Type B pancreatic cell (in vitro differentiated cells): Measurements from ENCODE around the gene MRPL58. TPM values are rescaled to one million over a fixed set of nuclear protein-coding genes. Genes with fewer than 3 reads are reported as not detected.

ENCODE experiments used
- DNase-seq: peaks from one replicate; pipeline ENCODE4 v3.0.0; 2021; ENCODE audit warnings: mixed read lengths; ENCODE audit not compliant: unreplicated experiment; ENCODE audit errors: extremely low spot score
- H3K27ac Mint-ChIP-seq: 2 replicates; pipeline ENCODE4 v1.8.0; 2021; ENCODE audit warnings: mild to moderate bottlenecking, mixed read lengths
- H3K27me3 Mint-ChIP-seq: 2 replicates; pipeline ENCODE4 v1.8.0; 2021; ENCODE audit warnings: mixed read lengths
- H3K36me3 Mint-ChIP-seq: 2 replicates; pipeline ENCODE4 v1.8.0; 2021; ENCODE audit warnings: mixed read lengths
- H3K4me1 Mint-ChIP-seq: one replicate; pipeline ENCODE4 v1.8.0; 2021; ENCODE audit warnings: mixed read lengths; ENCODE audit not compliant: unreplicated experiment
- H3K4me3 Mint-ChIP-seq: 2 replicates; pipeline ENCODE4 v1.8.0; 2021; ENCODE audit warnings: mild to moderate bottlenecking, mixed read lengths
- H3K9me3 Mint-ChIP-seq: 2 replicates; pipeline ENCODE4 v1.8.0; 2021; ENCODE audit warnings: mixed read lengths
- total RNA-seq: library from RNA; stranded (reverse); gene quantifications from 2 replicates; pipeline ENCODE4 v1.2.1, GENCODE V29; 2021; ENCODE audit warnings: low replicate concordance
- TF ChIP-seq, protein P1 (sequence below): fragments of 200-600 bp; sonication (generic); conservative IDR thresholded peaks from 2 replicates; pipeline ENCODE4 v1.5.0; 2021; ENCODE audit warnings: antibody characterized with exemption, mild to moderate bottlenecking

MRPL58 gene
- total RNA-seq, 1 donor from 2014 or later = 27.9 TPM

DNA sequence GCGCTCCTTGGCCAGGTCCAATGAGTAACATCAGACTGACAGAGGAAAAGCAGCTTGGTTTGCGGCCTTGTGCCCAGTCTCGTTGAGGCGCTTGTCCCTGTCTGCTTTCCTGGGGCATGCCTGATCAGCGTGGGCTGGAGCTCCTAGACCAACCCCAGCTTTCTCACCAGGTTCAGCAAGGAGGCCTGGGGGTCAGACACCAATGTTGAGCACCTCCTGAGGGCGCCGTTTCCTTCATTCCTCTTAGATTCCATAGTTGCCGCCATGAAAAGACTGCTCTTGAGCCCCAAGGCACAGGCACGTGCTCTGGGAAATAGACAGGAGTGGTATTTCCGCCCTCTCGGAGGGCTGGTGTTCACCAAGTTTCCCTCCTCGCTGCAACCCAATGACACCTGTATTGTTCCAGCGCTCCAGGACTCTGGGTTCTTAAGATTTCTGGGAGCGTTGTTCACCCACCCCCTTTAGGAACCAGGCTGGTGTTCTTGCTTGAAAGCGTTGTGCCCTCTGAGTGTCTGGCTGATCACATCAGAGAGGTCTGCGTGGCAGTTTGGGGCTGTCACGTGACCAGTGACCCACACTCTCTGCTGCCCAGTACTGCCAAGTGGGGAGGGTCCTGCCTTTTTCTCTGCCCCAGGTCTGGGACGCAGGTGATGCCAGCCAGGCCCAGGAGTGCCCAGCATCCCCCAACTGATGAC is 52.5 kb downstream of the MRPL58 start:
- H3K27me3 Mint-ChIP-seq = no peaks in the 10 kb centered on the region
- H3K9me3 Mint-ChIP-seq = no peaks in the 10 kb centered on the region
- H3K4me3 Mint-ChIP-seq = no peak overlapping the region
- H3K4me1 Mint-ChIP-seq = no peaks in the 10 kb centered on the region
- H3K27ac Mint-ChIP-seq = no peak overlapping the region
- TF ChIP-seq, protein P1, sequence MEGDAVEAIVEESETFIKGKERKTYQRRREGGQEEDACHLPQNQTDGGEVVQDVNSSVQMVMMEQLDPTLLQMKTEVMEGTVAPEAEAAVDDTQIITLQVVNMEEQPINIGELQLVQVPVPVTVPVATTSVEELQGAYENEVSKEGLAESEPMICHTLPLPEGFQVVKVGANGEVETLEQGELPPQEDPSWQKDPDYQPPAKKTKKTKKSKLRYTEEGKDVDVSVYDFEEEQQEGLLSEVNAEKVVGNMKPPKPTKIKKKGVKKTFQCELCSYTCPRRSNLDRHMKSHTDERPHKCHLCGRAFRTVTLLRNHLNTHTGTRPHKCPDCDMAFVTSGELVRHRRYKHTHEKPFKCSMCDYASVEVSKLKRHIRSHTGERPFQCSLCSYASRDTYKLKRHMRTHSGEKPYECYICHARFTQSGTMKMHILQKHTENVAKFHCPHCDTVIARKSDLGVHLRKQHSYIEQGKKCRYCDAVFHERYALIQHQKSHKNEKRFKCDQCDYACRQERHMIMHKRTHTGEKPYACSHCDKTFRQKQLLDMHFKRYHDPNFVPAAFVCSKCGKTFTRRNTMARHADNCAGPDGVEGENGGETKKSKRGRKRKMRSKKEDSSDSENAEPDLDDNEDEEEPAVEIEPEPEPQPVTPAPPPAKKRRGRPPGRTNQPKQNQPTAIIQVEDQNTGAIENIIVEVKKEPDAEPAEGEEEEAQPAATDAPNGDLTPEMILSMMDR = no peak
- no peak for DNase-seq
- H3K36me3 Mint-ChIP-seq = peaks cover 7% of the 10 kb centered on the region

DNA sequence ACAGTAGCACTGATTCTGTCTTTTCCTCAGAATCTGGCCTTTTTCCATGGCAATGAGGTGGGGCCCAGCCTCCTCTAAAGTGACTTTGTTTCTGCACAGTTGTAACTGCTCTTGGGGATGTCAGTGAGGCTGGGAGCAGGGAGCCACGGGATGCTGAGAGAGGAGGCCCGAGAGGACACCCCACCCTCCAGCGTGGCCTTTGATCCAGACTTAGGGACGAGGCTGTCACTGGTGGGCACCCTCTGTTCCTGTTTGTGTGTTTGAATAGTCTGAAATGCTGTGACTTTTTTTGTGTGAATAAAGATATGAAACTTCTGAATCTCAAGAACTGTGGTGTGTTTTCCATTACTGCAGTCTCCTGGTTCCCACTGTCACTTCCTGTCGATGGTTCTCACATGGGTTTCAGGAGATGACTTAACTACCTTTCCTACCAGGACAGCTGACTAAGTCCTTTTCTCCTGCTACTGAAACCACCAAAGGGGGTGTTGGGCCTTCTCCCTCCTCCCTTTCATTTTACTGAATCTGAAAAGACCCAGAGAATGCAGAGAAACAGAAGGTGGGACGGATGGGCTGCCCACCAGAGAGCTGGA is 53.2 kb downstream of the MRPL58 start:
- Mint-ChIP-seq H3K36me3 (peaks cover 7% of the 10 kb centered on the region), H3K9me3 (no peaks in the 10 kb centered on the region), H3K4me1 (no peaks in the 10 kb centered on the region), H3K27ac (no peak overlapping the region), H3K27me3 (no peaks in the 10 kb centered on the region), H3K4me3 (no peak overlapping the region)
- TF ChIP-seq, protein P1 = no peak
- DNase-seq = no peak

DNA sequence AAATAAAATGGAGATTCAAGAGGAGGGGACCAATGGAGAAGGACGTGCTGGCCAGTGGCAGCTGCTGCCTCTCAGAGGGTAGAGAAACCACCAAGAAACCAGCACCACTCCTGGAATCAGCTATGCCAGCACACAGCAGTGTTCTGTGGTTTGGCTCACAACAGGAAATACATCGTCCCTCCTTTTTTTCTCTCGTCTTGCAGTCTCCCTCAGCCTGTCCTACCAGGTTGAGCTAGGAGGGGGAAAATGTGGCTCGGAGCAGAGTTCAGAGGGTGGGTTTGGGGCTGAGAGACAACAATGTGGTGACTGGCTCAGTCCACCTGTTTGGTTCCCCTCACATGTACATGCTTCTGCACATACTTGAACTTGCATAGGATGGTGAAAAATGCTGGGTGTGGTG is 55.4 kb downstream of the MRPL58 start:
- no peak overlapping the region for H3K4me3 Mint-ChIP-seq
- TF ChIP-seq, protein P1 = no peak
- no peak for DNase-seq
- H3K27me3 Mint-ChIP-seq = no peaks in the 10 kb centered on the region
- H3K4me1 Mint-ChIP-seq = no peaks in the 10 kb centered on the region
- peaks cover 7% of the 10 kb centered on the region for H3K36me3 Mint-ChIP-seq
- no peaks in the 10 kb centered on the region for H3K9me3 Mint-ChIP-seq
- peak overlapping the region; percentile 74 for H3K27ac Mint-ChIP-seq

DNA sequence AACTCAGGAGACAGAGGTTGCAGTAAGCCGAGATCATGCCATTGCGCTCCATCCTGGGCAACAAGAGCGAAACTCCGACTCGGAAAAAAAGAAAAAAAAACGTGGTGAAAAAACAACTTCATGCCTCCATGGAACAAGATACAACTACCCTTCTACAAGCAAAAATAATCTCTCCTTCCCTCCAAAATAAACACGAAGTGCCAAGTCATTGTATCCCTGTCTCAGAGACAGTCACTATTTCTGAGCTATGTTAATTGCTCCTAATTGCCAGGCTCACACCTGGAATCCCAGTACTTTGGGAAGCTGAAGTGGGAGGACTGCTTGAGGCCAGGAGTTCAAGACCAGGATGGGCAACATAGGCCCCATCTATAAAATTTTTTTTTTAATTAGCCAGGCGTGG is 56.3 kb downstream of the MRPL58 start:
- peaks cover 7% of the 10 kb centered on the region for H3K36me3 Mint-ChIP-seq
- H3K27ac Mint-ChIP-seq = no peak overlapping the region
- H3K9me3 Mint-ChIP-seq = no peaks in the 10 kb centered on the region
- no peaks in the 10 kb centered on the region for H3K4me1 Mint-ChIP-seq
- no peaks in the 10 kb centered on the region for H3K27me3 Mint-ChIP-seq
- no peak overlapping the region for H3K4me3 Mint-ChIP-seq
- DNase-seq = no peak
- TF ChIP-seq, protein P1 = no peak

DNA sequence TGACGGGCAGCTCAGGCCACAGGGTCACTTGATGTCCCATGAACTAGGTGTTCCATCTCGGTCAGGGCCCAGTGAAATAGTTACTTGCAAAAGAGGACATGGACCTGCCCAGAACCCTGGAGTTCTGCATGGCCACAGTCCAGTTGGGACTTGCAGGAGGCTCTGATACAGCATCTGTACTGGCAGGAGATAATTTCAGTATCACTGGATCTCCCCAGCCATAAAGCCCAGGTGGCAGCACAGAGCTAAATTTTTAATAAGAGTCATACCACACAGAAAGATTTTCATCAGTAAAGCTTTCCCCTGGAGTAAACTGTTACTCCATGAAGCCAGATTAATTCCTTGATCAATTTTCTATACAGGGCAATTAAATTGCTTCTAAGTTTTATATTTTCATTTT is 57.3 kb downstream of the MRPL58 start:
- Mint-ChIP-seq H3K4me3 (no peak overlapping the region), H3K27me3 (no peaks in the 10 kb centered on the region), H3K36me3 (no peaks in the 10 kb centered on the region), H3K9me3 (no peaks in the 10 kb centered on the region), H3K4me1 (no peaks in the 10 kb centered on the region), H3K27ac (no peak overlapping the region)
- no peak for DNase-seq
- TF ChIP-seq, protein P1 = peak; percentile 19

Other genes starting within 250 kb of the MRPL58 start
- gene NAT9, start 236.3 kb upstream of the MRPL58 start, total RNA-seq = 54.7 and 67.2 TPM in 2 replicates
- gene GRIN2C, start 152.8 kb upstream of the MRPL58 start, total RNA-seq = 0.36 and 0.72 TPM in 2 replicates
- 28.1 and 44.4 TPM in 2 replicates for gene FDXR, start 139.7 kb upstream of the MRPL58 start, total RNA-seq
- gene FADS6, start 119.0 kb upstream of the MRPL58 start, total RNA-seq = 0.82 and 2.7 TPM in 2 replicates
- 0.56 and 1.4 TPM in 2 replicates for gene USH1G, start 89.4 kb upstream of the MRPL58 start, total RNA-seq
- gene OTOP2, start 88.4 kb upstream of the MRPL58 start, total RNA-seq = 0.12 TPM in 1 of 2 replicates, not detected in the other
- 0.80 and 1.3 TPM in 2 replicates for gene OTOP3, start 76.8 kb upstream of the MRPL58 start, total RNA-seq
- gene HID1, start 39.9 kb upstream of the MRPL58 start, total RNA-seq = 36.6 and 106 TPM in 2 replicates
- gene CDR2L, start 25.0 kb upstream of the MRPL58 start, total RNA-seq = 34.9 and 96.2 TPM in 2 replicates
- gene ATP5PD, start 34.3 kb downstream of the MRPL58 start, total RNA-seq = 239 and 287 TPM in 2 replicates
- gene KCTD2, start 34.6 kb downstream of the MRPL58 start, total RNA-seq = 22.3 and 26.1 TPM in 2 replicates
- 16.4 and 42.0 TPM in 2 replicates for gene SLC16A5, start 75.3 kb downstream of the MRPL58 start, total RNA-seq
- gene ARMC7, start 97.3 kb downstream of the MRPL58 start, total RNA-seq = 14.0 and 19.7 TPM in 2 replicates
- gene NT5C, start 119.1 kb downstream of the MRPL58 start, total RNA-seq = 33.6 and 40.7 TPM in 2 replicates
- gene JPT1, start 141.8 kb downstream of the MRPL58 start, total RNA-seq = 136 and 170 TPM in 2 replicates
- 465 and 602 TPM in 2 replicates for gene SUMO2, start 170.3 kb downstream of the MRPL58 start, total RNA-seq
- gene NUP85, start 193.0 kb downstream of the MRPL58 start, total RNA-seq = 63.3 and 84.1 TPM in 2 replicates
- gene GGA3, start 248.9 kb downstream of the MRPL58 start, total RNA-seq = 49.7 and 64.4 TPM in 2 replicates
- 67.0 and 70.9 TPM in 2 replicates for gene MRPS7, start 249.2 kb downstream of the MRPL58 start, total RNA-seq